IMR-90 (cell line): ENCODE data around the gene MTA3.

Source experiments
- CHD1 ChIP-seq: IDR thresholded peaks from 2 replicates; pipeline ENCODE4 v1.6.1; 2012; ENCODE audit warnings: low read depth, low read length, improper control_type of control experiment
- MAZ ChIP-seq: IDR thresholded peaks from 2 replicates; pipeline ENCODE4 v1.6.1; 2012; ENCODE audit warnings: low read depth, mild to moderate bottlenecking, low read length, improper control_type of control experiment, moderate library complexity, borderline replicate concordance
- POLR2A ChIP-seq: IDR thresholded peaks from 2 replicates; pipeline ENCODE4 v1.6.1; 2012; ENCODE audit warnings: mild to moderate bottlenecking, low read depth, low read length
- RAD21 ChIP-seq: IDR thresholded peaks from 2 replicates; pipeline ENCODE4 v1.6.1; 2012; ENCODE audit warnings: low read length, improper control_type of control experiment
- SMC3 ChIP-seq: fragments of 150-350 bp; IDR thresholded peaks from 2 replicates; pipeline ENCODE4 v1.6.1; 2016; ENCODE audit warnings: low read depth, mild to moderate bottlenecking, antibody characterized with exemption, low read length, moderate library complexity
- TF ChIP-seq, protein P1 (sequence below): conservative IDR thresholded peaks from 2 replicates; pipeline ENCODE4 v1.5.1; 2012; ENCODE audit warnings: mild to moderate bottlenecking, low read depth, low read length, improper control_type of control experiment

- TF ChIP-seq SMC3 (no peak), RAD21 (no peak), MAZ (no peak), CHD1 (no peak), POLR2A (no peak)
- TF ChIP-seq, protein P1, sequence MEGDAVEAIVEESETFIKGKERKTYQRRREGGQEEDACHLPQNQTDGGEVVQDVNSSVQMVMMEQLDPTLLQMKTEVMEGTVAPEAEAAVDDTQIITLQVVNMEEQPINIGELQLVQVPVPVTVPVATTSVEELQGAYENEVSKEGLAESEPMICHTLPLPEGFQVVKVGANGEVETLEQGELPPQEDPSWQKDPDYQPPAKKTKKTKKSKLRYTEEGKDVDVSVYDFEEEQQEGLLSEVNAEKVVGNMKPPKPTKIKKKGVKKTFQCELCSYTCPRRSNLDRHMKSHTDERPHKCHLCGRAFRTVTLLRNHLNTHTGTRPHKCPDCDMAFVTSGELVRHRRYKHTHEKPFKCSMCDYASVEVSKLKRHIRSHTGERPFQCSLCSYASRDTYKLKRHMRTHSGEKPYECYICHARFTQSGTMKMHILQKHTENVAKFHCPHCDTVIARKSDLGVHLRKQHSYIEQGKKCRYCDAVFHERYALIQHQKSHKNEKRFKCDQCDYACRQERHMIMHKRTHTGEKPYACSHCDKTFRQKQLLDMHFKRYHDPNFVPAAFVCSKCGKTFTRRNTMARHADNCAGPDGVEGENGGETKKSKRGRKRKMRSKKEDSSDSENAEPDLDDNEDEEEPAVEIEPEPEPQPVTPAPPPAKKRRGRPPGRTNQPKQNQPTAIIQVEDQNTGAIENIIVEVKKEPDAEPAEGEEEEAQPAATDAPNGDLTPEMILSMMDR, result no peak
These were observed 71.8 kb downstream of the MTA3 start for GRCh38 chr2:42640261-42640660.
